ENCODE measurements around the gene TSTD2.

GRCh38 chr9:97553841-97554240 lies 79.3 kb downstream of the TSTD2 start:
- TF ChIP-seq CTCF (IDR thresholded peaks at IDR 0.05; ENCODE audit: insufficient read depth, low read length, poor library complexity, severe bottlenecking) (no peak), EZH2phosphoT487 (conservative IDR thresholded peaks at IDR 0.05; ENCODE audit: low read length) (no peak)

All from SU-DHL-6 (cell line).